B cell (primary cell): ENCODE measurements around the gene MSH3. TPM values are rescaled to one million over a fixed set of nuclear protein-coding genes. Genes with fewer than 3 reads are reported as not detected.

Experiments used
- ATAC-seq: fragments of 200-7000 bp; cut with Tn5 transposase; one replicate; pipeline ENCODE4 v1.10.0; 2021; ENCODE audit warnings: low read depth, mild to moderate bottlenecking, moderate number of reproducible peaks, moderate library complexity
- CTCF ChIA-PET: fragments of 350-600 bp; sonication (Branson Sonifier 250); formaldehyde crosslinking; loops from one replicate; lab custom pipeline; 2021; ENCODE audit warnings: antibody characterized with exemption, inconsistent platforms; lab: Charles Lee
- POLR2A ChIA-PET: fragments of 350-600 bp; sonication (Branson Sonifier 250); formaldehyde crosslinking; loops from one replicate; lab custom pipeline; 2021; ENCODE audit warnings: antibody characterized with exemption; lab: Charles Lee
- DNase-seq: peaks from one replicate; pipeline ENCODE4 v3.0.0; 2013
- H2AFZ ChIP-seq: 2 replicates; pipeline ENCODE4 v1.6.1; 2012; ENCODE audit warnings: mild to moderate bottlenecking, low read depth, low read length; ENCODE audit not compliant: insufficient read depth, poor library complexity, severe bottlenecking
- H3K27ac ChIP-seq, 2 donors: 1 replicate in 1 of 2; 2 replicates in 1 of 2; pipeline ENCODE4 v1.5.1; 2012 to 2013; ENCODE audit warnings: low read length in 2 of 2, mild to moderate bottlenecking in 2 of 2, moderate library complexity in 1 of 2
- H3K27me3 ChIP-seq, 4 experiments: fragments of 200-600 bp in 1 of 4; sonication (generic) in 1 of 4; replicated peaks in 1 of 4; 1 replicate in 2 of 4; 2 replicates in 2 of 4; pipeline versions ENCODE4 v1.6.1 to v1.7.0; 2013 to 2016; ENCODE audit warnings: low read length in 3 of 4, mild to moderate bottlenecking in 2 of 4, mixed read lengths in 1 of 4, moderate library complexity in 1 of 4; ENCODE audit not compliant: insufficient read depth in 4 of 4, control insufficient read depth in 3 of 4; ENCODE audit errors: control extremely low read depth in 1 of 4
- H3K36me3 ChIP-seq, 2 experiments: replicated peaks in 1 of 2; 1 replicate in 1 of 2; 2 replicates in 1 of 2; pipeline versions ENCODE4 v1.6.1 to v1.7.1; 2013; ENCODE audit warnings: low read length in 1 of 2; ENCODE audit not compliant: insufficient read depth in 2 of 2, control insufficient read depth in 1 of 2; ENCODE audit errors: control extremely low read depth in 1 of 2, extremely low read depth in 1 of 2
- H3K4me1 ChIP-seq, 2 donors: fragments of 200-600 bp in 1 of 2; sonication (generic) in 1 of 2; 1 replicate in 1 of 2; 2 replicates in 1 of 2; pipeline versions ENCODE4 v1.5.1 to v1.6.1; 2013 to 2017; ENCODE audit warnings: low read length in 2 of 2; ENCODE audit not compliant: control insufficient read depth in 2 of 2, insufficient read depth in 2 of 2
- H3K4me2 ChIP-seq: replicated peaks from 2 replicates; pipeline ENCODE3; 2012; ENCODE audit warnings: mild to moderate bottlenecking, low read depth, low read length; ENCODE audit not compliant: poor library complexity, severe bottlenecking
- H3K4me3 ChIP-seq, 5 experiments: fragments of 200-600 bp in 1 of 5; sonication (generic) in 1 of 5; 1 replicate in 3 of 5; 2 replicates in 2 of 5; pipeline versions ENCODE4 v1.5.1 to v1.7.0; 2011 to 2016; ENCODE audit warnings: low read length in 4 of 5, mild to moderate bottlenecking in 4 of 5, low read depth in 2 of 5, control low read depth in 1 of 5, moderate library complexity in 1 of 5; ENCODE audit not compliant: insufficient read depth in 1 of 5; ENCODE audit errors: control extremely low read depth in 1 of 5, extremely low read depth in 1 of 5
- H3K79me2 ChIP-seq: fragments of 200-600 bp; sonication (generic); one replicate; pipeline ENCODE4 v1.6.0; 2016; ENCODE audit warnings: low read length; ENCODE audit not compliant: control insufficient read depth, insufficient read depth
- H3K9ac ChIP-seq: fragments of 200-600 bp; sonication (generic); 2 replicates; pipeline ENCODE4 v1.6.1; 2017; ENCODE audit warnings: mild to moderate bottlenecking, low read length, moderate library complexity
- H3K9me3 ChIP-seq, 3 donors: one replicate each; pipeline versions ENCODE4 v1.6.1 to v1.7.1; 2013; ENCODE audit warnings: low read length in 2 of 3; ENCODE audit not compliant: control insufficient read depth in 2 of 3, insufficient read depth in 1 of 3; ENCODE audit errors: control extremely low read depth in 1 of 3
- H4K20me1 ChIP-seq: 2 replicates; pipeline ENCODE4 v1.6.0; 2012; ENCODE audit warnings: mild to moderate bottlenecking, low read length; ENCODE audit not compliant: insufficient read depth, control insufficient read depth, poor library complexity, severe bottlenecking
- H3K27ac Mint-ChIP-seq: one replicate; pipeline ENCODE4 v1.8.0; 2021; ENCODE audit warnings: mixed read lengths
- H3K27me3 Mint-ChIP-seq: one replicate; pipeline ENCODE4 v1.8.0; 2021; ENCODE audit warnings: mixed read lengths
- H3K4me1 Mint-ChIP-seq: one replicate; pipeline ENCODE4 v1.8.0; 2021; ENCODE audit warnings: mixed read lengths
- H3K4me3 Mint-ChIP-seq: one replicate; pipeline ENCODE4 v1.8.0; 2021; ENCODE audit warnings: mixed read lengths
- H3K9me3 Mint-ChIP-seq: one replicate; pipeline ENCODE4 v1.8.0; 2022; ENCODE audit warnings: mixed read lengths; ENCODE audit not compliant: insufficient read depth
- CTCF ChIP-seq: fragments of 200-600 bp; IDR thresholded peaks from one replicate; pipeline ENCODE4 v1.8.0; 2022; ENCODE audit warnings: antibody characterized with exemption, mild to moderate bottlenecking
- EZH2 ChIP-seq: IDR thresholded peaks from 2 replicates; pipeline ENCODE4 v1.6.1; 2012; ENCODE audit warnings: borderline replicate concordance, low read depth, mild to moderate bottlenecking, moderate library complexity, low read length; ENCODE audit not compliant: insufficient read depth, poor library complexity, severe bottlenecking
- WGBS: methylation state at CpG from one replicate; pipeline ENCODE4 v1.1.5; 2013; ENCODE audit warnings: missing lambda C conversion rate; ENCODE audit not compliant: insufficient coverage; 5-methylcytosine and 5-hydroxymethylcytosine counted together
- intact Hi-C: fragments of 100-400 bp; cut with micrococcal nuclease; formaldehyde crosslinking; loops from one replicate; pipeline ENCODE4 v1.10.0; 2022
- polyA plus RNA-seq: library from polyadenylated mRNA; depleted of rRNA; stranded (reverse); fragments of >200 nt; gene quantifications from 2 replicates; pipeline ENCODE4 v1.2.3, GENCODE V29; 2012
- total RNA-seq, 2 donors: library from RNA; stranded (reverse); fragments of 120-200 nt in 1 of 2; gene quantifications; 1 replicate in 1 of 2; 2 replicates in 1 of 2; pipeline versions ENCODE4 v1.2.3 to v1.2.4, GENCODE V29; 2013 to 2022

Gene MSH3
- total and polyA plus RNA-seq, 2 donors (not counting 1 experiment from before 2014, with no cell fraction given): 3.5 to 26.3 TPM

- Histone ChIP-seq H3K79me2 (no peaks in the 10 kb centered on the region), H3K4me1 (peaks cover 3 to 5% of the 10 kb centered on the region in 2 donors), H3K36me3 (peaks cover 8 to 11% of the 10 kb centered on the region in 2 experiments), H4K20me1 (no peaks in the 10 kb centered on the region), H3K4me3 (no peak overlapping the region), H3K4me2 (no peak overlapping the region), H3K27me3 (no peaks in the 10 kb centered on the region), H3K9me3 (peaks cover 0 to 4% (median 0%) of the 10 kb centered on the region in 3 donors), H2AFZ (no peak overlapping the region), H3K27ac (no peak overlapping the region), H3K9ac (no peak overlapping the region)
- intact Hi-C loops: no loop called here
- ChIA-PET CTCF (no interaction called here), POLR2A (no interaction called here)
- Mint-ChIP-seq H3K4me3 (no peak overlapping the region), H3K4me1 (peaks cover 8% of the 10 kb centered on the region), H3K9me3 (no peaks in the 10 kb centered on the region), H3K27ac (no peak overlapping the region), H3K27me3 (no peaks in the 10 kb centered on the region)
- ATAC-seq (no peak), DNase-seq (no peak)
- no peak for TF ChIP-seq EZH2
- TF ChIP-seq CTCF: no peak
- WGBS: 89% methylated on average over 4 of the region's 5 CpGs
Observed at GRCh38 chr5:80698369-80698768, 43.9 kb downstream of the MSH3 start.

GRCh38 chr5:80701597-80701996 is 47.1 kb downstream of the MSH3 start:
- Mint-ChIP-seq H3K27me3 (no peaks in the 10 kb centered on the region), H3K27ac (no peak overlapping the region), H3K9me3 (no peaks in the 10 kb centered on the region), H3K4me1 (peaks cover 23% of the 10 kb centered on the region), H3K4me3 (no peak overlapping the region)
- H3K27ac ChIP-seq: no peak overlapping the region
- ChIA-PET POLR2A (no interaction called here), CTCF (interaction anchor here (1.0 kb wide), 1 partner anchor 14 kb away, joined by 3 read pairs; no protein-coding TSS in a partner anchor)
- H3K4me3 ChIP-seq: no peak overlapping the region
- H3K4me2 ChIP-seq: no peak overlapping the region
- WGBS: 100% methylated on average over 1 of the region's 1 CpG
- no peak overlapping the region for H3K9ac ChIP-seq
- intact Hi-C loops: no loop called here
- peaks cover 0 to 8% (median 0%) of the 10 kb centered on the region in 3 donors for H3K9me3 ChIP-seq
- no peak for TF ChIP-seq CTCF
- TF ChIP-seq EZH2: no peak
- DNase-seq: no peak
- no peaks in the 10 kb centered on the region for H4K20me1 ChIP-seq
- no peak for ATAC-seq
- no peaks in the 10 kb centered on the region for H3K79me2 ChIP-seq
- H3K4me1 ChIP-seq: peaks cover 12% of the 10 kb centered on the region in 2 donors
- peaks cover 8% of the 10 kb centered on the region in 2 experiments for H3K36me3 ChIP-seq
- H3K27me3 ChIP-seq: no peaks in the 10 kb centered on the region
- H2AFZ ChIP-seq: no peak overlapping the region
